Liver (tissue), 9 donors: ENCODE results near the gene SLC35E3. TPM values are rescaled to one million over a fixed set of nuclear protein-coding genes. Genes with fewer than 3 reads are reported as not detected.

ENCODE experiments used
- DNase-seq: peaks from one replicate; pipeline ENCODE4 v3.0.0-alpha.2; 2017; ENCODE audit warnings: low spot score
- H3K27ac ChIP-seq, 2 donors: one replicate each; pipeline ENCODE4 v1.7.0; 2013; ENCODE audit warnings: inconsistent platforms in 2 of 2, low read length in 2 of 2, control low read depth in 1 of 2, low read depth in 1 of 2, mild to moderate bottlenecking in 1 of 2
- H3K27me3 ChIP-seq, 4 donors: one replicate each; pipeline versions ENCODE4 v1.6.1 to v1.7.0; 2013; ENCODE audit warnings: low read length in 3 of 4, inconsistent platforms in 1 of 4, mild to moderate bottlenecking in 1 of 4, moderate library complexity in 1 of 4; ENCODE audit not compliant: control insufficient read depth in 4 of 4, insufficient read depth in 4 of 4
- H3K36me3 ChIP-seq, 4 donors: one replicate each; pipeline versions ENCODE4 v1.6.1 to v1.7.0; 2013; ENCODE audit warnings: low read length in 3 of 4, mild to moderate bottlenecking in 3 of 4, low read depth in 1 of 4, moderate library complexity in 1 of 4; ENCODE audit not compliant: control insufficient read depth in 4 of 4, insufficient read depth in 3 of 4
- H3K4me1 ChIP-seq, 4 donors: one replicate each; pipeline versions ENCODE4 v1.6.1 to v1.7.0; 2013; ENCODE audit warnings: low read length in 3 of 4, mild to moderate bottlenecking in 3 of 4, moderate library complexity in 1 of 4; ENCODE audit not compliant: control insufficient read depth in 4 of 4, insufficient read depth in 4 of 4
- H3K4me3 ChIP-seq, 3 donors: one replicate each; pipeline versions ENCODE4 v1.6.1 to v1.7.0; 2013; ENCODE audit warnings: low read length in 3 of 3, control low read depth in 1 of 3, low read depth in 1 of 3, mild to moderate bottlenecking in 1 of 3
- H3K9ac ChIP-seq, 2 donors: one replicate each; pipeline ENCODE4 v1.7.0; 2013; ENCODE audit warnings: low read length in 2 of 2, mild to moderate bottlenecking in 2 of 2, moderate library complexity in 2 of 2, control low read depth in 1 of 2, low read depth in 1 of 2
- H3K9me3 ChIP-seq, 4 donors: one replicate each; pipeline versions ENCODE4 v1.6.1 to v1.7.0; 2013; ENCODE audit warnings: low read length in 3 of 4; ENCODE audit not compliant: control insufficient read depth in 4 of 4
- EGR1 ChIP-seq, 2 donors: IDR thresholded peaks; 2 replicates each; pipeline ENCODE4 v1.6.1; 2016 to 2018; ENCODE audit warnings: antibody characterized with exemption in 2 of 2, low read depth in 2 of 2
- FOXA2 ChIP-seq: IDR thresholded peaks from 2 replicates; pipeline ENCODE4 v1.6.1; 2016; ENCODE audit warnings: antibody characterized with exemption
- GABPA ChIP-seq, 2 donors: IDR thresholded peaks in 1 of 2; conservative IDR thresholded peaks in 1 of 2; 2 replicates each; pipeline ENCODE4 v1.6.1; 2016; ENCODE audit warnings: antibody characterized with exemption in 2 of 2, mild to moderate bottlenecking in 1 of 2, moderate library complexity in 1 of 2
- HNF4G ChIP-seq: IDR thresholded peaks from 2 replicates; pipeline ENCODE4 v1.6.1; 2016; ENCODE audit warnings: antibody characterized with exemption
- JUND ChIP-seq, 2 donors: IDR thresholded peaks; 2 replicates each; pipeline ENCODE4 v1.6.1; 2016; ENCODE audit warnings: antibody characterized with exemption in 2 of 2
- NR2F2 ChIP-seq: IDR thresholded peaks from 2 replicates; pipeline ENCODE4 v1.6.1; 2016; ENCODE audit warnings: antibody characterized with exemption
- RAD21 ChIP-seq, 2 donors: IDR thresholded peaks; 2 replicates each; pipeline ENCODE4 v1.6.1; 2016; ENCODE audit warnings: antibody characterized with exemption in 2 of 2, mild to moderate bottlenecking in 2 of 2
- RXRA ChIP-seq, 2 donors: IDR thresholded peaks; 2 replicates each; pipeline ENCODE4 v1.6.1; 2017 to 2018; ENCODE audit warnings: antibody characterized with exemption in 2 of 2, mild to moderate bottlenecking in 1 of 2
- SP1 ChIP-seq: IDR thresholded peaks from 2 replicates; pipeline ENCODE4 v1.6.1; 2018; ENCODE audit warnings: antibody characterized with exemption, mild to moderate bottlenecking
- TAF1 ChIP-seq: conservative IDR thresholded peaks from 2 replicates; pipeline ENCODE4 v1.6.1; 2016; ENCODE audit warnings: antibody characterized with exemption, mild to moderate bottlenecking
- YY1 ChIP-seq: IDR thresholded peaks from 2 replicates; pipeline ENCODE4 v1.6.1; 2016; ENCODE audit warnings: antibody characterized with exemption, mild to moderate bottlenecking
- WGBS: extraction: QIAGEN DNeasy Blood & Tissue Kit; methylation state at CpG from one replicate; pipeline ENCODE4 v1.1.7; 2013; 5-methylcytosine and 5-hydroxymethylcytosine counted together
- polyA plus RNA-seq, 2 donors: library from polyadenylated mRNA; stranded (reverse) in 1 of 2; unstranded in 1 of 2; fragments of 200-250 nt in 1 of 2; fragments of >200 nt in 1 of 2; fragmentation: Nextera tagmentation in 1 of 2; extraction: Ambion mirVana in 1 of 2; gene quantifications; one replicate each; pipeline versions ENCODE4 v1.2.1 to v1.2.3, GENCODE V29; 2013 to 2015
- total RNA-seq, 2 donors: library from RNA; depleted of rRNA; stranded (reverse); fragments of >200 nt; gene quantifications; one replicate each; pipeline ENCODE4 v1.2.3, GENCODE V29; 2014
- TF ChIP-seq, protein P1 (sequence below): IDR thresholded peaks from 2 replicates; pipeline ENCODE4 v1.6.1; 2016; ENCODE audit warnings: antibody characterized with exemption
- TF ChIP-seq, protein P2 (sequence below): IDR thresholded peaks from 2 replicates; pipeline ENCODE4 v1.6.1; 2016; ENCODE audit warnings: antibody characterized with exemption
- TF ChIP-seq, protein P3 (sequence below): IDR thresholded peaks from 2 replicates; pipeline ENCODE4 v1.6.1; 2016; ENCODE audit warnings: antibody characterized with exemption, mild to moderate bottlenecking
- TF ChIP-seq, protein P4 (sequence below): IDR thresholded peaks from 2 replicates; pipeline ENCODE4 v1.6.1; 2016; ENCODE audit warnings: antibody characterized with exemption
- TF ChIP-seq, protein P5 (sequence below): fragments of 150-350 bp; IDR thresholded peaks from 2 replicates; pipeline ENCODE4 v1.5.1; 2017; ENCODE audit warnings: improper control_type of control experiment, low read depth, low read length; ENCODE audit not compliant: missing input control
- donor health status: healthy.
- donor health status: healthy.
- donor health status: healthy.
- donor health status: healthy.
- donor health status: healthy.

The SLC35E3 gene
- total and polyA plus RNA-seq, 4 donors = 2.1 to 6.0 (median 4.6) TPM

DNA sequence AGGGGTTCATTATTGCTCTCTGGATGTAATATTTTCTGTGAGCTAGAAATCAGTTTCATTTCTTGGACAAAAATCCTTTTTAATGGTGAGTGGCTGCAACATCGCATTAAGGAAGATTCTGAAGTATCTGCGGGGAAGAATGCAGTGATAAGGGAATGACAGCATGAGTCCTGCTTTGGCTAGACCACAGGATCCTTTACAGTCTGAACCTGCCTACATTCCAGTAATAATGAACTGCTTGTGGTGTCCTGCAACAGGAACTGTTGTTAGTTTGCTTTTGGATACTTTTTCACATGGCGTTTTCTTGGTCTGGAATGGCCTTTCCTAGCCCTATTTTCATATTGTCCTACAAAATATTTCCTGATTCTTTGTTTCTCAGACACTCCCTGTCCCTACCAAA, 77.7 kb downstream of the SLC35E3 start:
- H3K27ac ChIP-seq = no peak overlapping the region
- no peak for DNase-seq
- H3K9me3 ChIP-seq = no peaks in the 10 kb centered on the region
- no peak overlapping the region for H3K4me3 ChIP-seq
- no peaks in the 10 kb centered on the region for H3K4me1 ChIP-seq
- no peaks in the 10 kb centered on the region for H3K27me3 ChIP-seq
- H3K9ac ChIP-seq = no peak overlapping the region
- TF ChIP-seq, protein P1, sequence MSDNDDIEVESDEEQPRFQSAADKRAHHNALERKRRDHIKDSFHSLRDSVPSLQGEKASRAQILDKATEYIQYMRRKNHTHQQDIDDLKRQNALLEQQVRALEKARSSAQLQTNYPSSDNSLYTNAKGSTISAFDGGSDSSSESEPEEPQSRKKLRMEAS = no peak
- TF ChIP-seq GABPA (IDR thresholded peaks at IDR 0.05 in 1 of 2, conservative IDR thresholded peaks at IDR 0.05 in 1 of 2) = no peak
- no peak for TF ChIP-seq NR2F2
- no peak for TF ChIP-seq EGR1 (IDR thresholded peaks at IDR 0.05; ENCODE audit: low read depth in 2 of 2)
- no peak for TF ChIP-seq JUND (IDR thresholded peaks at IDR 0.05)
- TF ChIP-seq HNF4G = no peak
- no peak for TF ChIP-seq YY1
- TF ChIP-seq RXRA (IDR thresholded peaks at IDR 0.05) = no peak
- TF ChIP-seq TAF1 = no peak
- TF ChIP-seq, protein P2, sequence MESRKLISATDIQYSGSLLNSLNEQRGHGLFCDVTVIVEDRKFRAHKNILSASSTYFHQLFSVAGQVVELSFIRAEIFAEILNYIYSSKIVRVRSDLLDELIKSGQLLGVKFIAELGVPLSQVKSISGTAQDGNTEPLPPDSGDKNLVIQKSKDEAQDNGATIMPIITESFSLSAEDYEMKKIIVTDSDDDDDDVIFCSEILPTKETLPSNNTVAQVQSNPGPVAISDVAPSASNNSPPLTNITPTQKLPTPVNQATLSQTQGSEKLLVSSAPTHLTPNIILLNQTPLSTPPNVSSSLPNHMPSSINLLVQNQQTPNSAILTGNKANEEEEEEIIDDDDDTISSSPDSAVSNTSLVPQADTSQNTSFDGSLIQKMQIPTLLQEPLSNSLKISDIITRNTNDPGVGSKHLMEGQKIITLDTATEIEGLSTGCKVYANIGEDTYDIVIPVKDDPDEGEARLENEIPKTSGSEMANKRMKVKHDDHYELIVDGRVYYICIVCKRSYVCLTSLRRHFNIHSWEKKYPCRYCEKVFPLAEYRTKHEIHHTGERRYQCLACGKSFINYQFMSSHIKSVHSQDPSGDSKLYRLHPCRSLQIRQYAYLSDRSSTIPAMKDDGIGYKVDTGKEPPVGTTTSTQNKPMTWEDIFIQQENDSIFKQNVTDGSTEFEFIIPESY = no peak
- TF ChIP-seq RAD21 (IDR thresholded peaks at IDR 0.05) = no peak
- no peak for TF ChIP-seq FOXA2
- TF ChIP-seq, protein P3, sequence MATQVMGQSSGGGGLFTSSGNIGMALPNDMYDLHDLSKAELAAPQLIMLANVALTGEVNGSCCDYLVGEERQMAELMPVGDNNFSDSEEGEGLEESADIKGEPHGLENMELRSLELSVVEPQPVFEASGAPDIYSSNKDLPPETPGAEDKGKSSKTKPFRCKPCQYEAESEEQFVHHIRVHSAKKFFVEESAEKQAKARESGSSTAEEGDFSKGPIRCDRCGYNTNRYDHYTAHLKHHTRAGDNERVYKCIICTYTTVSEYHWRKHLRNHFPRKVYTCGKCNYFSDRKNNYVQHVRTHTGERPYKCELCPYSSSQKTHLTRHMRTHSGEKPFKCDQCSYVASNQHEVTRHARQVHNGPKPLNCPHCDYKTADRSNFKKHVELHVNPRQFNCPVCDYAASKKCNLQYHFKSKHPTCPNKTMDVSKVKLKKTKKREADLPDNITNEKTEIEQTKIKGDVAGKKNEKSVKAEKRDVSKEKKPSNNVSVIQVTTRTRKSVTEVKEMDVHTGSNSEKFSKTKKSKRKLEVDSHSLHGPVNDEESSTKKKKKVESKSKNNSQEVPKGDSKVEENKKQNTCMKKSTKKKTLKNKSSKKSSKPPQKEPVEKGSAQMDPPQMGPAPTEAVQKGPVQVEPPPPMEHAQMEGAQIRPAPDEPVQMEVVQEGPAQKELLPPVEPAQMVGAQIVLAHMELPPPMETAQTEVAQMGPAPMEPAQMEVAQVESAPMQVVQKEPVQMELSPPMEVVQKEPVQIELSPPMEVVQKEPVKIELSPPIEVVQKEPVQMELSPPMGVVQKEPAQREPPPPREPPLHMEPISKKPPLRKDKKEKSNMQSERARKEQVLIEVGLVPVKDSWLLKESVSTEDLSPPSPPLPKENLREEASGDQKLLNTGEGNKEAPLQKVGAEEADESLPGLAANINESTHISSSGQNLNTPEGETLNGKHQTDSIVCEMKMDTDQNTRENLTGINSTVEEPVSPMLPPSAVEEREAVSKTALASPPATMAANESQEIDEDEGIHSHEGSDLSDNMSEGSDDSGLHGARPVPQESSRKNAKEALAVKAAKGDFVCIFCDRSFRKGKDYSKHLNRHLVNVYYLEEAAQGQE = no peak
- TF ChIP-seq, protein P4, sequence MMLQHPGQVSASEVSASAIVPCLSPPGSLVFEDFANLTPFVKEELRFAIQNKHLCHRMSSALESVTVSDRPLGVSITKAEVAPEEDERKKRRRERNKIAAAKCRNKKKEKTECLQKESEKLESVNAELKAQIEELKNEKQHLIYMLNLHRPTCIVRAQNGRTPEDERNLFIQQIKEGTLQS = no peak
- TF ChIP-seq SP1 = no peak
- H3K36me3 ChIP-seq = peaks cover 8 to 64% (median 54%) of the 10 kb centered on the region in 4 donors
- 85% methylated on average over 3 of the region's 3 CpGs for WGBS

DNA sequence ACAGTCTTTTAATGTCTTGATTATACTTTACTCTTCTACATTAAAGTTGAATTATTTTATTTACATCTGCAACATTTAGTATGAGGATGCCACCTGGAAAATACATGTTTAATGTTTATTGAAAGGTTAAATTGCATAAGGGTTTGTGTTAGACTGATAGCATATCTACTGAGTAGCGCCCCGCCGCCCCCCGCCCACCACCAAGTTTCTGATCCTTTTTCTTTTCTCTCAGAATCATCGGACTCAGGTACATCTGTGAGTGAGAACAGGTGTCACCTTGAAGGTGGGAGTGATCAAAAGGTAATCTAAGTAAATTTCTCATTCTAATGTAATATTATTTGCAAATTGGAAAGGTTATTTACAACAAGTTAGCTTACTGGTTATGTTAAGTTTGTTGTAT, 78.2 kb downstream of the SLC35E3 start:
- Histone ChIP-seq H3K4me3 (no peak overlapping the region), H3K9ac (no peak overlapping the region), H3K36me3 (peaks cover 8 to 67% (median 55%) of the 10 kb centered on the region in 4 donors), H3K27me3 (no peaks in the 10 kb centered on the region), H3K9me3 (no peaks in the 10 kb centered on the region), H3K4me1 (no peaks in the 10 kb centered on the region), H3K27ac (no peak overlapping the region)
- WGBS = 97% methylated on average over 5 of the region's 5 CpGs
- DNase-seq = no peak
- no peak for TF ChIP-seq GABPA (IDR thresholded peaks at IDR 0.05 in 1 of 2, conservative IDR thresholded peaks at IDR 0.05 in 1 of 2)
- TF ChIP-seq, protein P1 = no peak
- TF ChIP-seq SP1 = no peak
- TF ChIP-seq, protein P3 = no peak
- no peak for TF ChIP-seq FOXA2
- no peak for TF ChIP-seq TAF1
- no peak for TF ChIP-seq EGR1 (IDR thresholded peaks at IDR 0.05; ENCODE audit: low read depth in 2 of 2)
- TF ChIP-seq RXRA (IDR thresholded peaks at IDR 0.05) = no peak
- TF ChIP-seq, protein P5, sequence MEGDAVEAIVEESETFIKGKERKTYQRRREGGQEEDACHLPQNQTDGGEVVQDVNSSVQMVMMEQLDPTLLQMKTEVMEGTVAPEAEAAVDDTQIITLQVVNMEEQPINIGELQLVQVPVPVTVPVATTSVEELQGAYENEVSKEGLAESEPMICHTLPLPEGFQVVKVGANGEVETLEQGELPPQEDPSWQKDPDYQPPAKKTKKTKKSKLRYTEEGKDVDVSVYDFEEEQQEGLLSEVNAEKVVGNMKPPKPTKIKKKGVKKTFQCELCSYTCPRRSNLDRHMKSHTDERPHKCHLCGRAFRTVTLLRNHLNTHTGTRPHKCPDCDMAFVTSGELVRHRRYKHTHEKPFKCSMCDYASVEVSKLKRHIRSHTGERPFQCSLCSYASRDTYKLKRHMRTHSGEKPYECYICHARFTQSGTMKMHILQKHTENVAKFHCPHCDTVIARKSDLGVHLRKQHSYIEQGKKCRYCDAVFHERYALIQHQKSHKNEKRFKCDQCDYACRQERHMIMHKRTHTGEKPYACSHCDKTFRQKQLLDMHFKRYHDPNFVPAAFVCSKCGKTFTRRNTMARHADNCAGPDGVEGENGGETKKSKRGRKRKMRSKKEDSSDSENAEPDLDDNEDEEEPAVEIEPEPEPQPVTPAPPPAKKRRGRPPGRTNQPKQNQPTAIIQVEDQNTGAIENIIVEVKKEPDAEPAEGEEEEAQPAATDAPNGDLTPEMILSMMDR = no peak
- TF ChIP-seq, protein P2 = no peak
- TF ChIP-seq HNF4G = no peak
- no peak for TF ChIP-seq JUND (IDR thresholded peaks at IDR 0.05)
- no peak for TF ChIP-seq YY1
- TF ChIP-seq, protein P4 = no peak
